GM19193 (cell line): Measurements from ENCODE around the gene BSCL2.
A peak's percentile ranks its signal among the peaks of the same experiment; 100 is the strongest.

Experiments
- POLR2A ChIP-seq: IDR thresholded peaks from 4 replicates; pipeline ENCODE4 v1.6.1; 2011; ENCODE audit not compliant: insufficient read depth, insufficient read length; ENCODE audit errors: extremely low read depth

Gene BSCL2

DNA sequence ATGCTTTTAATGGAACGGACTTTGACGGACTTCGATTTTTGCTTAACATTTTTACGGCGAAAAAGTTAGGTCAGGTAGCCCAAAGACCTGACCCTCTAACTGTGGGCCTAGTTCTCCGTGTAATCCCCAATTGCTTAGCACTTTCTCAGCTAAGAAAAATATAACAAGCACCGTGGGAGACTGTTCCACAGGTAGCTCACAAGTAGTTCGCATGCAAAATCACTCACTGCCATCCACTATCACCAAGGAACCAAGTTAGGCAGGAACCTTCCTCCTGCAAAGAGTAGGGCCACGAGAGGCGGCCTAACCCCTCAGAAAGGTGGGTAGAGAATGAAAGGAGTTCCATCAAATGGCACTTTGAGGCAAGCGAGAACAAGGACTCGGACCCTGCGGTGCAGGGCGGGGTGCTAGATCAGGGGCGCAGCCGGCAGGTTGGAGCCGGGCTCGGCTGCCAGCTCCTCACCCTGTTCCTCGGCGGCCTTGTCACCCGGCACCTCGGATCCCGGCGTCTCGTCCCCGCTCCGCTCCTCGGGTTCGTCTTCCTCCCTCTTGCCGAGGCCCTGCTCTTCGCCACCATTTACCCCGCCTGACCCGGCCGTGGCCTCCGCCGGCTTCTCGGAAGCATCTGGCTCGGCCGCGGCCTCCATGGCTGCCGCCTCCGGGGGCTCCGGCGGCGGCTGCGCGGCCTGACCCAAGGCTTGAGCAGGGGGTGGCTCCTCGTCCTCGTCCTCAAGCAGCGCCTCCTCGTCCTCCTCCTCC is 19.1 kb upstream of the BSCL2 start:
- TF ChIP-seq POLR2A, result no peak

DNA sequence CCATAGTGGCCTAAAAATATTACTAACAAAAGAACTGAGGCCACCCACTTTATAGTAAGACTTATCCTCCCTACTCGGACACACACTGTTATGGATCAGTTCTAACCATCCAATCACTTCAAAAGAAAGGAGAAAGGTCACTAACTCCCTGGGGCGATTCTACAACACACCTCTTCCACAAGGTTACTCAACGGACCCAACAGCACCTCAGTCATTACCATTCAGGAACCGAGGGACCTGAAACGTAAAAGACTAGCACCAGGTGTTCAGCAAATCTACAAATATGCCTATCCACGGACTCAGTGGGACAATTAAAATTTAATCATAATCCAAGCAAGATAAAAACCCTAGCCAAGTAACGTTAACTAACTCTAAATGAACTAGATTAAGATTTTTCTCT is 18.4 kb upstream of the BSCL2 start:
- no peak for TF ChIP-seq POLR2A

DNA sequence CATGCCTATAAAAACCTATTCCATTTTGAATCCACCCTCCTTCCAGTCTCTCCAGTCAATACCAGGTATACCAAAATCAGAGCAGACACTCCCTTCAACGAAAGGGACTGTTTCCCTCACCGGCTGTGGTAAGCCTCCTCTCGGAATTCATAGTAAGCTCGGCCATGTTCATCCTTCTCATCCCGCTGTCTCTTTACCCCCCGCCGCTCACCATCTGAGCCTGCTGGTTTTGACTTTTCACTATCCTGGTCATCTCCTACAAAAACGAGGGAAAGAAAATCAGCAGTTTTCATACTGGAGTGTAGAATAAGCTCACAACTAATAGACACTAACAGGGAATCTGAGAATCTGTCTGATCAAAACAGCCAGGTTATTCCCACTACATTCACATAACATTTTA is 16.9 kb upstream of the BSCL2 start:
- no peak for TF ChIP-seq POLR2A

DNA sequence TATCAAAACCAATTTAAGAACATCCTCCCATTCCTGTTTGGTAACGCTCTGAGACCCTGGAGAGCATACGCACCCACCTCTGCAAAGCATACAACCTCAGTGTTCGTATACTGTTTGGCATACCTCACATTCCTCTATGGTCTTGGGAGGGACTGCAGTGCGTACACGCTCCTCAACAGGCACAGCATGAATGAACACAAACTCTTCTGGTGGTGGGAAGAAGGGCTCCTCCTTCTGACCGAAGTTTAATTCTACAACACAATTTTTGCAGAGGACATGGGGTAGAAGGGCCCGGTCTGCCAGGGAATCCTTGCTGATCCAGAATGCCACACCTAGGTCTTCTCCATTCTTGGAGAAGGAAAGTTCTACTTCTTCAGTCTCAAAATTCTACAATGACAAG is 14.8 kb upstream of the BSCL2 start:
- TF ChIP-seq POLR2A, result no peak

DNA sequence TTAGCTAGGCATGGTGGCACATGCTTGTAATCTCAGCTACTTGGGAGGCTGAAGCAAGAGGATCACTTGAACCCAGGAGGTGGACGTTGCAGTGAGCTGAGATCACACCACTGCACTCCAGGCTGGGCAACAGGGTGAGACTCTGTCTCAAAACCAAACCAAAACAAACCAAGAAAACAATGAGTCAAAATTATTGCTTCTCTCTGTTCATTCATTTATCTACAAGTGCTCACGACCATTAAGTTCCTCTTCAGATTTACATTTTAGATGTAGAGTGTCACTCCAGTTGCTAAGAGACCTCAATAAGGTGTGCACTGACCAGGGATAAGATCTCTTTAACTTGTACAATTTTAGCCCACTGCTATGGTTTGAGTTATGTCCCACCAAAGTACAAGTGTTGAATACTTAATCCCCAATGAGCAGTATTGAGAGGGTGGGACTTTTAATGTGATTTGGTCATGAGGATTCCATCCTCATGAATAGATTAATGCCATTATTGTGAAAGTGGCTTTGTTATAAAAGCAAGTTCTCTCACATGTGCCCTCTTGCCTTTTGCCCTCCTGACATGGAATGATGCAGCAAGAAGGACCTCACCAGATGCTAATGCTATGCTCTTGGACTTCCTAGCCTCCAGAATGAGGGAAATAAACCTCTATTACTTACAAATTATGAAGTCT is 12.2 kb upstream of the BSCL2 start:
- TF ChIP-seq POLR2A, result no peak

DNA sequence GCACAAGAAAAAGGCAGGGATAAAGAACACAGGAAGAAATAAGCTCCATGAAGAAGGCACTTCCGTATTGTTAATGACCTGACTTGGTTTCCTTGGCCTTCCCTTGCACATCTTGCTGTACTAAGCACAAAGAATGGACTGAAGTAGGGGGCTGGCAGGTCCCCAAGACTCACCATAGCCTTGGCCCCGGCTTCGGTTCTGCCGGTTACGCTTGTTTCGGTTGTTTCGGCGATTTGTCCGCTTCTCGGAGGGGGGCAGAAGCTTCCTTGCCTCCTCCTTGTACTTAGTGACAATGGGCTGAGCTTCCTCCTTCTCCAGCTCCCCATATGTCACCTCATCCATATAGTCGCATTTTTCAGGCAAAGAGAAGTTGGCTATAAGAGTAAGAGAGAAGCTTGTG is 9.6 kb upstream of the BSCL2 start:
- no peak for TF ChIP-seq POLR2A

DNA sequence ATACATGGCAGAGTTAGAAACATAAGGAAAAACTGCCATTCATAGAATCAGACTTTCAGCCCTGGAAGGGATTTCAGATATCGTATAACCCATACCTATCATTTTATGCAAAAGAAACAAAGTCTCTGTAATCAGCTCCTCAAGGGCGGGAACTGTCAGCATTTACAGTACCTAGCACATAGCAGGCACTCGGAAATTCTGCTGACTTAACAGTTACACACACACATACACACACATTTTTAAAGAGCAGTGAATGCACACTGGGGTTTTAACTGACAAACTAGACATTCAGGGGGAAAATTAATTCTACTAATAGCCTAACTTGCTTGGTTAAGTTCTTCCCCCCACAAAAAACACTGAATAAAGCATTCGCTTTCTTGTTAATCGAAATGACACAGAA is 9.0 kb upstream of the BSCL2 start:
- no peak for TF ChIP-seq POLR2A

DNA sequence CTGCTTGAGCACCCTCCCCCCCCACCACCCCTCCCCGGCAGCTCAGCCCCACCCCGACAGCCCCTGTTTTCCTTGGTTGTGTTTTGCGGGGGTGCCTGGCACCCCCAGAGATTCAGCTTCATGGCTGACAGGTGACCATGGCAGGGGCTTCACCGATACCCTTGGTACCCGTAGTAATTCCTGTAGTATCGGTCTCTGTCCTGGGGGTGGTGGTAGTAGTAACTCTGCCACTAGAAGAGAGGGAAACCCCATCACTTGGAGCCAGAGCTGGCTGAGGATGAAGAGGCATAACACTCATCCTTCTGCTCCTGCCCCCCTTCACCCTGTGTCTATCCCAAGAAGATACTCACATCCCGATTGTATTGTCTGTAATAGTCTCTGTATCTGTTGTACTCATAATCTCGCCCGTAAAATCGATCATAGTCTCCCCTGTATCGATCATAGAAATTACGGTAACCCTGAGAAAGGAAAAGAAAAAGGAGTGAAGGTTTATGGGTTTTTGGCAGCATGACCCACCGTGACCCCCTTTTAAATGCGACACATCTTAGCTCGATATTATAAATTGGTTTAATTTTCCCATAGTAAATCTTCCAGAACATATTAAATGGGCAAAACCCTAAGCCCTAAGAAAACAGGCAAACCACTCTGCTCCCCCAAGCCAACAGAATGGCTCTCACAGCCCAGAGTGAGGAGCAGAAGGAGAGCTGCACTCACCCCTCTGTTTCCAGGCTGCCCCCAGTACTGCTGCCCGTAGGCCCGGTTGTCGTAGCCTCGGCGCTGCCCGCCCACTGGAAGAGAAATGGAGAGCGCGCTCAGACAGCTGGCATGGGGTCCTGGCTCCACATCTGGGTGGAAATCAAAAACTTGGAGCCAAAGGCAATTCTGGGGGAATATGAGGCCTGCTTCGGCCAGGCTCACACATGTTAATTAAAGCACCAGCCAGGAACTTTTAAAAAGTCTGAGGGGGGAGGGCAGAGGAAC is 8.2 kb upstream of the BSCL2 start:
- TF ChIP-seq POLR2A, result no peak

DNA sequence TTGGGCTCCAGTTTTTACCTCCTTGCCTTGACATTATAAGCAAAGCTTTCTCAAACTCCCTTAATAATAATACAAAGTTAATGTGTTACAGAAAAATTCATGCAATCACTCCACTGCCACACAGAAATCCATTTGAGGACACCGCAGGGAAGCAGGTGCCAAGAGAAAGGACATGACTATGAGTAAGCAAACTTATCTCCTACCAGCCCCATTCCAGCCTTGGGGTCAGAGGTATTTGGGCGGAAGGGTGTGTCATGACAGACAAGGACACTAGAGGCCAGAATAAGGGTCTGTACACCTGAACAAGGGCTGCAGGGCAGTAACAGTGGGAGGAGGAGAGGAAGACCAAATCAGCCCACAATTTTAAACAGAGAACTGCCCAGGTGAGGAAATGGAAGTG is 6.1 kb upstream of the BSCL2 start:
- no peak for TF ChIP-seq POLR2A

DNA sequence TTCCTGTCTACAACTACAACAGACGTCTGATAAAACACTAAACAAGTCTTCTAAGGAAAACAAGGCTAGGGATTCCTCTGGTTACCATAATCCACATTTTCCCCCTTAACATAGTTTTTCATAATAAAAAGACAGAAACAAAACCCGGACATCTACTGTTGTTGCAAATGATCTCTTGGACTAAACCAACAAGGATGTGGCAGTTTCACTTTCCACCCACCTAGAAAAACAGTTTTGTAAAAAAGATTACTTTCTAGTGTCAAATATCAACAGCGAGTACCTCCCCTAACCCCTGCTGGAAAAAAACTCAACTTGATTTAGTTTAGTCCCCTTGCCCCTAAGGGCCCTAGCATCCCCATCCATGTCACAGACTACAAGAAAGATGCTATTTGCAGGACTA is 5.6 kb upstream of the BSCL2 start:
- TF ChIP-seq POLR2A, result no peak

DNA sequence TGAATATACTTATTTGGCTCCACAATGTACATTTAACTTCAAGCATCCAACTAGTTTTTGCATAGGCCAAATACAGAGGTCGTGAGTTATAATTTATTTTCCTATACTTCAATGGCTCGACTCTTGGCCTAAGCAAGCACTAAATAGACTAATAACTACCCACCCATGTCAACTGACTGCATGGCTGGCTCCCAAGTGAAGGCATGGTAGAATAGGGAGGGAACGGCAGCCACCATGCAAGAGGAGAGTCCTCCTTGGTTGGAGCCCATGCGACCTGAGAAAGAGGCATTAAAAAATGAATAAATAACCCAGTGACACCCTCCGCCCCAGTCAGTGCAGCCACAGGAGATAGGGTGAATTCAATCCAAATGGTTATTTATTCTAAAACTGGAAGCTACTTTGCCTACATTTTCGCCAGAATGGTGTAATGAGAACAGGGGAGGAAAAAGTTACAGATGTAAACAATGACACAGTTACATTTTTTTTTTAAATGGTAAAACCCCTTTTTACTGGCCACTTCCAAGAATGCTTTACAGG is 5.1 kb upstream of the BSCL2 start:
- TF ChIP-seq POLR2A, result no peak

DNA sequence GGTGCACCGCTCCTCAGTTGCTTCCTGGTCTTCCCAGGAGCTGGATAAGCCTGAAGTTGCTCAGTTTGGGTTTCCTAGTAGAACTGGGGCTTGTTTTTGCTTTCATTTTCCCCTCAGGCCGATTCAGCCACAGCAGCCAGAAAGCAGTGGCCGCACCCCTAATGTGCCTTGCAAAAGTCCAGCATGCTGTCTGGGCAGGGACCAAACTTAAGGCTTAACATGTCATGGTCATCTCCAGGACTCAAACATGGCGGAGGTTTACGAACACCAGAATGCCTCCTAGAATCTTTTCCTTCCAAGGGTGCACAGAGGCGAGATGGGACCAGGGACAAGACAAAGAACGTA is 2.7 kb upstream of the BSCL2 start:
- TF ChIP-seq POLR2A, result no peak

DNA sequence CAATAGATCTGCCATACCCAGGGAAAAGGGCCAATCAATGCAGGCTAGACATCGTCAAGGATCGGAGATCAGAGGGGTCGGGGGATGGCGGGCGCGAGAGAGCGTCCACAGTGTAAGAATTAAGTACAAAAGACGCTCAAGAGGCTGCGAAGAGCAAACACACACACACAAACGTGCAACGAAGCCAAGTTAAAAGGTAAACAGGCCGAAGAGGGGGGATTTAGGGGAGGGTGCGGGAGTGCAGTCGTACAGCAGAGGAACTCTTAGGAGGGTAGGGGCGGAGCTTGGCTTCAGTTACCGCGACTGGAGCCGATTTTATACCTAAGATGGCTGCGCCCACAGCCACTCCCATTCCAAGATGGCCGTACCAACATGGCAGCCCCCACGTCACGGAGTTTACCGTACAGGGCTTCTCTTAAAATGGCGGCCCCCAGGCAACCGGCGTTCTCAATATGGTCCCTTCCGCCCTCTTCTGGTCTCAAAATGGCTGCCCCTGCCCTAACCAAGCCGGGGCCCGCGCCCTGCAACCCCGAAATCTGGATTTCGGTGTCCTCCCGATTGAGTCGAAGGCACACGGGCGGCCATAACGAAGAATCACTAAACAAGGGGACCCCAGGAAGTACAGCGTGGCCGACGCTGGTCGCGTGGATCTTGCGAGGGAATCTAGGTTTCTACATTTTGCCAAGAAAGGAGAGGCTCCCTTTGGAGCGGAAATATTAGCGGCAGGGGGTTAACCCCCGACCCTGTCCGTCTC is 2.2 kb upstream of the BSCL2 start:
- TF ChIP-seq POLR2A, result peak; percentile 80

DNA sequence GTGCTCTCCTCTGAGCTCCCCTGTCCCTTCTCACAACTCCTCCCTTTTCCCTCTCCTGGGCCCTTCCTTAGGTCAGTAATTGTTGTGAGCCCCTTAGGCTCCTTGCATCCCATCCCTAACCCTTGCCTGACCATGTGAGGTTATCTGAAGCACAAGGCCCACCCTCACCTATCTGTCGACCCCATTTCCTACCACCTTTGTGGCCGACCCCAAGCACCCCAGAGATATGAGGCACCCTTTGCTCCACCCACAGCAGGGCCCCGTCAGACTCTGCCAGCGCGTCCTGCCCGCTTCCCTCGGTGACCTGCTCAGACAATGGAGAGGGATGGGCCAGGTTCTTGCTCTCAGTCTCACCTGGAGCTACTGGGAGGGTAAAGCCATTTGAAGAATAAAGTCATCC is 1.6 kb upstream of the BSCL2 start:
- no peak for TF ChIP-seq POLR2A
